HL-60 (cell line): ENCODE measurements around the gene INSL3.

Experiments used
- DNase-seq, 2 experiments: peaks; one replicate each; pipeline ENCODE4 v3.0.0-alpha.2; 2010 to 2020; ENCODE audit warnings: low read depth in 1 of 2, low spot score in 1 of 2
- H3K27ac ChIP-seq: fragments of 250-450 bp; sonication (Bioruptor Pico); replicated peaks from 2 replicates; pipeline ENCODE4 v1.5.1; 2020; ENCODE audit warnings: mild to moderate bottlenecking, moderate library complexity
- H3K27me3 ChIP-seq: fragments of 250-450 bp; sonication (Bioruptor Pico); 2 replicates; pipeline ENCODE4 v1.5.1; 2021; ENCODE audit warnings: mild to moderate bottlenecking, moderate library complexity; ENCODE audit not compliant: insufficient read depth, poor library complexity, severe bottlenecking
- H3K4me3 ChIP-seq: replicated peaks from 2 replicates; pipeline ENCODE4 v1.5.1; 2011; ENCODE audit warnings: mild to moderate bottlenecking, control low read depth, low read length; ENCODE audit not compliant: insufficient read depth
- GABPA ChIP-seq: IDR thresholded peaks from 2 replicates; pipeline ENCODE4 v1.6.1; 2012; ENCODE audit warnings: low read depth
- POLR2AphosphoS5 ChIP-seq: IDR thresholded peaks from 2 replicates; pipeline ENCODE4 v1.6.1; 2012; ENCODE audit warnings: low read depth
- SPI1 ChIP-seq: IDR thresholded peaks from 2 replicates; pipeline ENCODE4 v1.6.1; 2012; ENCODE audit warnings: low read depth, mild to moderate bottlenecking, borderline replicate concordance
- TF ChIP-seq, protein P1 (sequence below): IDR thresholded peaks from one replicate; pipeline ENCODE4 v1.5.1; 2011; ENCODE audit warnings: low read length, control low read depth, inconsistent platforms; ENCODE audit not compliant: insufficient read depth
- TF ChIP-seq, protein P2 (sequence below): IDR thresholded peaks from 2 replicates; pipeline ENCODE4 v1.6.1; 2012; ENCODE audit warnings: low read depth; ENCODE audit not compliant: insufficient replicate concordance

Gene INSL3

DNA sequence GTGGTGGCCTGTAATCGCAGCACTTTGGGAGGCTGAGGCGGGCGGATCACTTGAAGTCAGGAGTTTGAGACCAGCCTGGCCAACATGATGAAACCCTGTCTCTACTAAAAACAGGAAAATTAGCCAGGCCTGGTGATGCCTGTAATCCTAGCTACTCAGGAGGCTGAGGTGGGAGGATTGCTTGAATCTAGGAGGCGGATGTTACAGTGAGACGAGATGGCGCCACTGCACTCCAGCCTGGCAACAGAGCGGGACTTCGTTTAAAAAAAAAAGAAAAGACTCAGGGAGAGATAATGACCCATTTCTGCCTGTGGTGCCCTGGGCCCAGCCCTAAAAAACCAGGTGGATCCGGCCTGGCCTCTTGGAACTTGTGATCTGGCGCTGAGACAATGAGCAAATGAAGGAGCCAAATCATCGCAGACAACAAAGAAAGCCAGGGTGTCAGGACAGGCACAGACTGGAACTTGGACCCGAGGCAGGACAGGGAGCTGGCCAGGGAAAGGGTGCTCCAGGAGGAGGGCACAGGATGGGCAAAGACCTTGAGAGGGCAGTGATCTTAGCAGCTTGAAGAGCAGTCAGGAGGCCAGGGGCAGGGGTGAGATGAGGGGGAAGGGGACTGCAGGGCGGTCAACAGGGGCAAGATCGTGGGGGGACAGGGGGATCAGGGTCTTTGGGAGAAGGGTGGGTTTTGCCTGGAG, 27.4 kb upstream of the INSL3 start:
- no peak for TF ChIP-seq SPI1
- TF ChIP-seq, protein P1, sequence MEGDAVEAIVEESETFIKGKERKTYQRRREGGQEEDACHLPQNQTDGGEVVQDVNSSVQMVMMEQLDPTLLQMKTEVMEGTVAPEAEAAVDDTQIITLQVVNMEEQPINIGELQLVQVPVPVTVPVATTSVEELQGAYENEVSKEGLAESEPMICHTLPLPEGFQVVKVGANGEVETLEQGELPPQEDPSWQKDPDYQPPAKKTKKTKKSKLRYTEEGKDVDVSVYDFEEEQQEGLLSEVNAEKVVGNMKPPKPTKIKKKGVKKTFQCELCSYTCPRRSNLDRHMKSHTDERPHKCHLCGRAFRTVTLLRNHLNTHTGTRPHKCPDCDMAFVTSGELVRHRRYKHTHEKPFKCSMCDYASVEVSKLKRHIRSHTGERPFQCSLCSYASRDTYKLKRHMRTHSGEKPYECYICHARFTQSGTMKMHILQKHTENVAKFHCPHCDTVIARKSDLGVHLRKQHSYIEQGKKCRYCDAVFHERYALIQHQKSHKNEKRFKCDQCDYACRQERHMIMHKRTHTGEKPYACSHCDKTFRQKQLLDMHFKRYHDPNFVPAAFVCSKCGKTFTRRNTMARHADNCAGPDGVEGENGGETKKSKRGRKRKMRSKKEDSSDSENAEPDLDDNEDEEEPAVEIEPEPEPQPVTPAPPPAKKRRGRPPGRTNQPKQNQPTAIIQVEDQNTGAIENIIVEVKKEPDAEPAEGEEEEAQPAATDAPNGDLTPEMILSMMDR = no peak
- TF ChIP-seq GABPA = no peak
- TF ChIP-seq POLR2AphosphoS5 = no peak
- TF ChIP-seq, protein P2, sequence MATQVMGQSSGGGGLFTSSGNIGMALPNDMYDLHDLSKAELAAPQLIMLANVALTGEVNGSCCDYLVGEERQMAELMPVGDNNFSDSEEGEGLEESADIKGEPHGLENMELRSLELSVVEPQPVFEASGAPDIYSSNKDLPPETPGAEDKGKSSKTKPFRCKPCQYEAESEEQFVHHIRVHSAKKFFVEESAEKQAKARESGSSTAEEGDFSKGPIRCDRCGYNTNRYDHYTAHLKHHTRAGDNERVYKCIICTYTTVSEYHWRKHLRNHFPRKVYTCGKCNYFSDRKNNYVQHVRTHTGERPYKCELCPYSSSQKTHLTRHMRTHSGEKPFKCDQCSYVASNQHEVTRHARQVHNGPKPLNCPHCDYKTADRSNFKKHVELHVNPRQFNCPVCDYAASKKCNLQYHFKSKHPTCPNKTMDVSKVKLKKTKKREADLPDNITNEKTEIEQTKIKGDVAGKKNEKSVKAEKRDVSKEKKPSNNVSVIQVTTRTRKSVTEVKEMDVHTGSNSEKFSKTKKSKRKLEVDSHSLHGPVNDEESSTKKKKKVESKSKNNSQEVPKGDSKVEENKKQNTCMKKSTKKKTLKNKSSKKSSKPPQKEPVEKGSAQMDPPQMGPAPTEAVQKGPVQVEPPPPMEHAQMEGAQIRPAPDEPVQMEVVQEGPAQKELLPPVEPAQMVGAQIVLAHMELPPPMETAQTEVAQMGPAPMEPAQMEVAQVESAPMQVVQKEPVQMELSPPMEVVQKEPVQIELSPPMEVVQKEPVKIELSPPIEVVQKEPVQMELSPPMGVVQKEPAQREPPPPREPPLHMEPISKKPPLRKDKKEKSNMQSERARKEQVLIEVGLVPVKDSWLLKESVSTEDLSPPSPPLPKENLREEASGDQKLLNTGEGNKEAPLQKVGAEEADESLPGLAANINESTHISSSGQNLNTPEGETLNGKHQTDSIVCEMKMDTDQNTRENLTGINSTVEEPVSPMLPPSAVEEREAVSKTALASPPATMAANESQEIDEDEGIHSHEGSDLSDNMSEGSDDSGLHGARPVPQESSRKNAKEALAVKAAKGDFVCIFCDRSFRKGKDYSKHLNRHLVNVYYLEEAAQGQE = no peak
- DNase-seq = no peak
- H3K27ac ChIP-seq = no peak overlapping the region
- H3K4me3 ChIP-seq = no peak overlapping the region
- no peaks in the 10 kb centered on the region for H3K27me3 ChIP-seq

DNA sequence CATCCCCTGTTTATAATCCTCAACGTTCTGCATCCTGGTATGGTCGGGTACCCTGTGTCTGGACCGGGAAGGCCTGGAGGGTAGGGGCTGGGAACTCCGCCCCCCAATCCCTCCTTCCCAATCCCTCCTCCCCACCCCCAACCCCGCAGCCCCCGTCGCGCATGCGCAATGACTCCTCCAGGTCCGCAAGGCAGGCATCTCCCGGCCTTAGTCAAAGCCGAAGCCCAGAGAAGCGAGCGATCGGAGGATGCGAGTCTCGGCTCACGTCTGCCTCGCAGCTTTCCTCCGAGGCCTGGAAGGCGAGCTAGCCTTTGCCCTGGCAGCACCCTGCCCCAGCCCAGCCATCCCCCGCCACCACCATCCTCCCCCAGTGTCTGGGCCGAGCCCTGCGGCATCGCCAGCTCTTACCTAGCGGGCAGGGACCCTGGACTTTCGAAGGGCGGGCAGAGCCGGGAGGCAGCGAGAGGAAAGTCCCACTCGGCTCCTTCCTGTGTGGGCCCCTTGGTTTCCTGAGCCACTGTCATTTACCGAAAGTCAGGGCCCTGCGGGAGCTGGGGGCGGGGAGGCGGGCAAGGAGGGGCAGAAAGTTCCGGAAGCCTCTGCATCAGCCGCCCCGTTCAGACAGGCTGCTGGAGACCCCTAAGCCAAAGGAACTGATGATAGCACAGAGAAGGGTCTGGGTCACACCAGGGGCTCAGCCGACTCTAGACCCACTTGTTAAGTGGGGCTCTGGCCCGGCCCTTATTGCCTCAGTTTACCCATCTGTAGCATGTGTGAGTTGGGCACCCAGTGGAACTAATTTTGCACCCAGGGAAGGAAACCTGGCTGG, 26.4 kb upstream of the INSL3 start, which contains the start of gene JAK3:
Gene JAK3 (minus strand): TSS at position 445 of the 829 bp plus-strand sequence. CDS start 3,565 bp downstream, outside the sequence.
- DNase-seq = no peak
- no peak within 1 kb of the TSS for H3K27ac ChIP-seq
- no peaks in the 10 kb centered on the region for H3K27me3 ChIP-seq
- no peak within 1 kb of the TSS for H3K4me3 ChIP-seq
- no peak for TF ChIP-seq GABPA

DNA sequence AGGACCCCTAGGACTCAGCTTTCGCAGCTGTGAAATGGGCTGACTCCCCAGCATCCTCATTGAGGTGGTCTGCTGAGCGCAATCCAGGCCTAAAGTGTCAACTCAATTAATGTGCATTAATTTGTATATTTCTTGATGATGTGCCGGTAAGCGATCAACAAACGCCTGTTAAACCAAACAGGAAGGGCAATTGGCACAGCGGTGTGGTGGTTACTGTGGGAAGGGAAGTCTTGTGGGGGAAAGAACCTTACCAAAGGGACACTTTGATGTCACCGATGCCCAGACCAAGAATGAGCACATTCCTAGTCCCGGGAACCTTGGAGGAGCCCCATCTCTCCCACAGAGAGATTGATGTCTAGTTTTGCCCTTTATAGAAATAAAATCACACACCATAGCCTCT, 24.8 kb upstream of the INSL3 start:
- H3K4me3 ChIP-seq = no peak overlapping the region
- TF ChIP-seq POLR2AphosphoS5 = no peak
- TF ChIP-seq SPI1 = no peak
- no peak for TF ChIP-seq GABPA
- TF ChIP-seq, protein P2 = no peak
- TF ChIP-seq, protein P1 = no peak
- no peaks in the 10 kb centered on the region for H3K27me3 ChIP-seq
- H3K27ac ChIP-seq = no peak overlapping the region
- no peak for DNase-seq

DNA sequence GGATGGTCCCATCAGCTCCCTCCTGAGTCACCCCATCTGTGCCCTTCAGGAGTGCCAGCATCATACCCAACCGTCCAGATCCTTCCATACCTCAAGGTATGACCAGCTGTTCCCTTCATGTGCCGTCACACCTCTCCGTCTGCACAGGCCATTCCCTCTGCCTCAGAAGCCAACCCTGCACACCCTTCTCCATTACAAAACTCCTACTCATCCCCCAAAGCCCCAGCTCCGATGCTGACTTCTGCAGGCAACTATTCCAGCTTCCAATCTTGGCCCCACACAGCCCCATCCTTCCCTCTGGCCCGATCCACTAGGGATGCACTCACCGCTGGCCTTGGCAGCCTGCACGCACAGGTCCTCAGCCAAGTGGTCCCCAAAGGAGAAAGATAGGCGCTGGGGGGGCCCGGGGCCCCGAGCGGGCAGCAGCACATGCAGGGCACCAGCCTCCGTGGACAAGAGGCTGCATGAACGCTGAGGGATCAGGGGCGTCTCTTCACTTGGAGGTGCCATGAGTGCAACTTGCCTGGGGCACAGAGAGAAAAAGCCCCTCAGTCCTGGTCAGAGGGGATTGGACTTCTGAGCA, 22.7 kb upstream of the INSL3 start:
- TF ChIP-seq, protein P1 = no peak
- TF ChIP-seq POLR2AphosphoS5 (no peak), SPI1 (no peak), GABPA (no peak)
- TF ChIP-seq, protein P2 = no peak
- Histone ChIP-seq H3K27me3 (no peaks in the 10 kb centered on the region), H3K4me3 (no peak overlapping the region), H3K27ac (no peak overlapping the region)
- DNase-seq = no peak
